ENCODE results near the gene SPCS1.
"Not testable (repeated sequence)": the region's sequence is repeated elsewhere in the genome, so short reads cannot be mapped to it uniquely, and the experiment has no call there.

The SPCS1 gene

DNA sequence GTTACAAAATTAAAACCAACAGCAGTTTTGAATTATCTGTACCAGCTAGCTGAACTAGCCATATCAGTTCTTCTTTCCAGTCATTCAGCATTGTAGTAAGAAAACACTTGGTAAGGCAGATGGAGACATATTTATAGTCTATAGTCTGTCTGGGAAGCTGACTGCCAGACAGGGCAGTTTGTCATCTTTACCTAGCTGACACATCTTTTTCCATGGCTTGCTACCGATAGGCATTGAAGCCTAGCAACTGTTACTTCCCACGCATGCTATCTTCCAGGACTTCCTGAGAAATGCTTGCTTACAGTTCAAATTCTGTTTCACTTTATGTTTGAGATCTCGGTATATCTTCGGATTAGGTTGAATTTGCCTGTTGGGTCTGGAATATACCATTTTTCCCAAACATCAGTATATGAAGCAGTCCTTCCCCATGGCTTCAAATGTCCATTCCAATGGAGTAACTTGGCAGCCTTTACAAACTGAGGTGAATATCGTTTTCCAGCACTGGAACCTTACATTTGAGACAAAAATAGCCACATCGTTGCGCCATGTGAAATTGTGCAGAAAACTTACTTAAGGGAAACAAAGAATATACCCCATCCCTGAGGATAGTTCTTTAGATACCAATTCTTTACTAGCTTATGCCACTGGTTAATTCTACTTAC, 11.2 kb upstream of the SPCS1 start:
- no peak for DNase-seq (ENCODE audit: low spot score)

GRCh38 chr3:52695798-52696671, 9.9 kb upstream of the SPCS1 start:
- DNase-seq (ENCODE audit: low spot score) = no peak

DNA sequence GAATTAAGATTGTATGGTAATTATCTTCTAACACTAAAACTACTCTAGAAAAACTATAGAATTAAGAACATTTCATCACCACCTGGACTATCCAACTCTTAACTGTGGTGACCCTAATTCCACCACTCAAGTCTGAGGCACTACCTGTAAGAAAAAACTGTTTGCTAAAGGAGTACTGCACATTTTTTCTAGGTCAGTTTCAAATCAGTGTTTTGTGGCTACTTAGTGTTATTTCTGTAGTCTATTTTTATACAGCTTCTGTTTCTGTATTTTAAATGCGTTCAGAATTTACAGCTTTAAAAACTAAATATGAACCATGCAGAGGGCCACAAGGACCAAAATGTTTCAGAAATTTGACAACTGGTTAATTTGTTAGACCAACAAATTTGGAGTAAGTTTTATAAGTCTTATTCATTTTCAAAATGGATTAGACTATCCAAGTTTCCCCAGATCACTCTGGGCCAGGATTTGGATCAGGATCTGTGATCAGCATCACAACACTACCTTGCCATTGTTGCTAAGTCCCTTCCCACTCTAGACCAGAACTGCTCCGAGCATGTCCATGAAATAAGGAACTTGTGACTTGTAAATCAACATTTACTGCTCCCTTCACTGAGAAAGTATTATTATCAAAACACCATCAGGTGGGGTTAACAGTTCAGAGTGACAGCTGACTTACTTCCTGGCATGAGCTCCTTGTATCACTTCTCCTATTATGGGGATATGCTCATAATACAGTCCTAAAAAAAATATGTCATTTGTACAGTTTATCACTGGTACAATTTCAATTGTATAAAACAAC, 8.9 kb upstream of the SPCS1 start:
- no peak for DNase-seq (ENCODE audit: low spot score)

GRCh38 chr3:52697632-52697965, 8.3 kb upstream of the SPCS1 start:
- DNase-seq (ENCODE audit: low spot score) = no peak

GRCh38 chr3:52703341-52703740, 2.6 kb upstream of the SPCS1 start:
- DNase-seq (ENCODE audit: low spot score) = no peak

GRCh38 chr3:52704611-52705437, 1.1 kb upstream of the SPCS1 start:
- peak; percentile 18 for DNase-seq (ENCODE audit: low spot score)

DNA sequence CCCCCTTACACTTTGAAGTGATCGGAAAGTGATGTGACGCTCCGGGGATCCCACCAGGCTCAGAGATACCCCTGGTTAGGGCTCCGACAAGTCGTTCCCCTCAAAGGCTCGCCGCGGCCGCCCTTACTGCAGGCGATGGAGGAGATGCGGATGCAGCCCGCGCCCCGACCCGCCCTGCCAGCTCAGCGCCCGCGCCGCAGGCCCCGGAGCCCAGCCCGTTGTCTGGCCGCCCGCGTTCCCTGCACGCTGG, 543 bp upstream of the SPCS1 start:
- no peak for DNase-seq (ENCODE audit: low spot score)

GRCh38 chr3:52707585-52707984, 1.7 kb downstream of the SPCS1 start:
- no peak for DNase-seq (ENCODE audit: low spot score)

GRCh38 chr3:52710512-52710911, 4.6 kb downstream of the SPCS1 start:
- no peak for DNase-seq (ENCODE audit: low spot score)

- no peak for DNase-seq (ENCODE audit: low spot score)
These were observed 6.6 kb downstream of the SPCS1 start for GRCh38 chr3:52712291-52713212.

- DNase-seq (ENCODE audit: low spot score) = no peak
These were observed 8.7 kb downstream of the SPCS1 start for GRCh38 chr3:52714335-52715302.

DNA sequence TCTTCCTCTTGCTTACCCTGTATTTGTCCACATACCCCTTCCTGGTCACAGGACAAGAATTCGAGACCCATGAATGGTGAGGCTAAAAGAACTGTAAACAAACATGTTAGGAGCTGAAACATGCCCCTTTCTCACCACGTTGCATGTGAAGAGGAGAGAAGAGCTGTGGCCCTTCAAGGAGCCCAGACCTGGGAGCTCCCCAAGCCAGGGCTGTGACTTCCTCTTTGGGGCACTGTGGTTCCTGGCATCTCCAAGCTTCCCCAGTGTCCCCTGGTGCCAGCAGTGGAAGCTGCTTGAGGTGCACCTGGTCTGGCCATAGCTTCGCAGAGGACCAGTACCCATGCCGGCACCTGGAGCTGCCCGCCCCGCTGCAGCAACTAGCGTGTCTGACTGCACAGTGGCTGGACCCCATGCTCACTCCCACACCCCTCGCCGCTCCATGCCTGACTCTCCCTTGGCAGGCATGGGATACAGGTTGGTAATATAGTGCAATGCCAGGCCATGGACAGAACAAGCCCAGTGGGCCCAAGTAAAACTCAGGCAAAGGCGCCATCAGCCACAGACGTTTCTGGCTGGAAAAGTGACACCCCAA, 9.9 kb downstream of the SPCS1 start:
- DNase-seq (ENCODE audit: low spot score) = no peak

DNA sequence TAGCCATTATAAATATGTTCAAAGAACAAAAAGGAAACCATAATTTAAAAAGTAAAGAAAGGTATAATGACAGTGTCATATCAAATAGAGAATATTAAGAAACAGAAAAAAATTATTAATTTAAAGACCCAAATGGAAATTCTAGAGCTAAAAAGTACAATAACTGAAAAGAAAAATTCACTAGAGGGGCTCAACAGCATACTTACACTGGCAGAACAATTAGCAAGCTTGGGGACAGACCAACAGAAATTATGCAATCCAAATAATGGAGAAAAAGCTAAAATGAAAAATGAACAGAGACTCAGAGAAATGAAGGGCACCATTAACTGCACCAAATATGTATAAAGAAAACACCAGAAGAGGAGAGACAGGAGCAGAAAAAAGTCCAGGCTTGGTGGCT, 13.7 kb downstream of the SPCS1 start:
- no peak for DNase-seq (ENCODE audit: low spot score)

DNA sequence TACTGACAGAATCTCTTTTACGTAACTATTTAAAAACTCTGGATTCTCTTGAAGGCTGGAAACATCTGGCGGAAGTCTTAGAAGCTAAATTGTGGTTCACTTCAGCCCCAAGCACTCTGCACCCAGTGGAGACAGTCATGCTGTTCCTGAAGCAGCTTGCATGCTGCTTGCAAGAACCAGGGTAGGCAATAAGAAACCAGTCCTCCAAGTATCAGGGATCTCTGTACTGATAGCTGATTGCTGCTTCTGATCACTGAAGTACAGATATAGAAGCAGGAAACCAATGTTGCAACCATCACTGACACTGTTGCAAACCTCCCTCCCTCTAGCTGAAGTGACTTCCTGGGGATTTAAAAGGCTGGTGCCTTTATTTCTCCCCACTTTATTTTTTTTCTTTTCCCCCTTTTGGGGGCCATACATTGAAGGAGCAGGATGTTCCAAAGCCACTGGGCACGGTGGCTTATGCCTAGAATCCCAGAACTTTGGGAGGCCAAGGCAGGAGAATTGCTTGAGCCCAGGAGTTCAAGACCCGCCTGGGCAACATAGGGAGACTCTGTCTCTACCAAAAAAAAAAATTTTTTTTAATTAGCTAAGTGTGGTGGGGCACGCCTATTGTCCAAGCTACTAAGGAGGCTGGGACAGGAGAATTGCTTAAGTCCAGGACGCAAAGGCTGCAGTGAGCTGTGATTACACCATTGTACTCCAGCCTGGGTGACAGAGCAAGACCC, 15.3 kb downstream of the SPCS1 start:
- DNase-seq (ENCODE audit: low spot score) = no peak

DNA sequence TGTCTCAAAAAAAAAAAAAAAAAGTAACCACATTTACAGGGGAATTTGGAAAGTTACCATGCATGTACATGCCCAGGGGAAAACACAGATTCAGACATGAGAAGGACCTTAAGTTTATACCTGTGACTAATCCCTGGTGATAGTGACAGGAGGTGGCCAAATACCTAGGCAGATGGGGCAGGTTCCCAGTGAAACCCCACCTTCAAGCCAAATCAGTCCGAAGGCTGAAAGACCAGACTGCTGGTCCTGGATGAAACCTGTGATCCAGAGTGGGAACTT, 15.8 kb downstream of the SPCS1 start:
- no peak for DNase-seq (ENCODE audit: low spot score)

GRCh38 chr3:52722491-52722890, 16.6 kb downstream of the SPCS1 start:
- DNase-seq (ENCODE audit: low spot score) = no peak

DNA sequence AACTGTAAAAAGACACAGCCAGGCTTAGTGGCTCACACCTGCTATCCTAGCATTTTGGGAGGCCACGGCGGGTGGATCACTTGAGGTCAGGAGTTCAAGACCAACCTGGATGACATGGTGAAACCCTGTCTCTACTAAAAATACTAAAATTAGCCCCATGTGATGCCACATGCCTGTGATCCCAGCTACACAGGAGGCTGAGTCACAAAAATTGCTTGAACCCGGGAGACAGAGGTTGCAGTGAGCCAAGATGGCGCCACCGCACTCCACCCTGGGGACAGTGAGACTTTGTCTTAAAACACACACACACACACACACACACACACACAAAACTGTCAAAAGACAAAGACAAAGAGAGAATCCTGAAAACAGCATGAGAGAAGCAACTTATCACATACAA, 18.0 kb downstream of the SPCS1 start:
- DNase-seq (ENCODE audit: low spot score) = no peak

DNA sequence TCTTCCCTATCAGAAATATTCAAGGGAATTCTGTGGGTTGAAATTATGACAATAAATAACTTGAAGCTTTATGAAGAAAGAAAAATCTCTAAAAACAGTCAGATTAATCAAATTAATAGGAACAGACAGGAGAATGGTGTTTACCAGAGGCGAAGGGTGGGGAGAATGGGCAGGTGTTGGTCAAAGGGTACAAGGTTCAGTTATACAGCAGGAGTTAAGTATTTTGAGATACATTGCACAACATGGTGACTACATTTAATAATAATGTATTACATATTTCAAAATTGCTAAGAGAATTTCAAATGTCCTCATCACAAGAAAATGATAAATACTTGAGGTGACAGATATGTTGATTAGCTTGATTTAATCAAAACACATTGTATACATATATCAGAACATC, 18.6 kb downstream of the SPCS1 start:
- DNase-seq (ENCODE audit: low spot score) = no peak

DNA sequence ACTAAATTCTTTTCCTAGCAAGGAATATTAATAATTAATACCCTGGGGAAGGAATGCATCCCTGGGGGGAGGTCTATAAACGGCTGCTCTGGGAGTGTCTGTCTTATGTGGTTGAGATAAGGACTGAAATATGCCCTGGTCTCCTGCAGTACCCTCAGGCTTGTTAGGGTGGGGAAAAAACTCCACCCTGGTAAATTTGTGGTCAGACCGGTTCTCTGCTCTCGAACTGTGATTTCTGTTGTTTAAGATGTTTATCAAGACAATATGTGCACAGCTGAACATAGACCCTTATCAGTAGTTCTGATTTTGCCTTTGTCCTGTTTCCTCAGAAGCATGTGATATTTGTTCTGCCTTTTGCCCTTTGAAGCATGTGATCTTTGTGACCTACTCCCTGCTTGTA, 22.8 kb downstream of the SPCS1 start:
- DNase-seq (ENCODE audit: low spot score) = not testable (repeated sequence)
